Measurements from ENCODE around the gene GEMIN5. TPM values are rescaled to one million over a fixed set of nuclear protein-coding genes. Genes with fewer than 3 reads are reported as not detected.
"Not testable (repeated sequence)": the region's sequence is repeated elsewhere in the genome, so short reads cannot be mapped to it uniquely, and the experiment has no call there.

GEMIN5 gene
- total RNA-seq, 1 donor from 2014 or later = 35.3 TPM

GRCh38 chr5:154940772-154941620 is 3.0 kb upstream of the GEMIN5 start, which contains the start of gene MRPL22:
MRPL22 (plus strand) TSS chr5:154941073; CDS start chr5:154941111, 38 bp downstream.
- peaks cover 47% of the 10 kb centered on the region for H3K4me1 Mint-ChIP-seq

DNA sequence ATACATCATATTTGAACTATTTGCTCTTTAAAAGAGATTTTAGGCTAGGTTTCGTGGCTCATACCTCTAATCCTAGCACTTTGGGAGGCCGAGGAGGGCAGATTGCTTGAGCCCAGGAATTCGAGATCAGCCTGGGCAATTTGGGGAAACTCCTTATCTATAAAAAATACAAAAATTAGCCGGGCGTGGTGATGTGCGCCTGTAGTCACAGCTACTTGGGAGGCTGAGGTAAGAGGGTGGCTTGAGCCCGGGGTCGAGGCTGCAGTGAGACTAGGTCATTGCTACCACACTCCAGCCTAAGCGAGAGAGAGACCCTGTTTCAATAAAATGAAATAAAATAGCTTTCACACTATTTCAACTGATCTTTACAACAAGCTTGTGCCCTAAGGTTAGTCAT is 2.4 kb upstream of the GEMIN5 start:
- peaks cover 50% of the 10 kb centered on the region for H3K4me1 Mint-ChIP-seq
- H3K36me3 Mint-ChIP-seq (ENCODE audit: low read depth) = no peaks in the 10 kb centered on the region
- TF ChIP-seq, protein P1, sequence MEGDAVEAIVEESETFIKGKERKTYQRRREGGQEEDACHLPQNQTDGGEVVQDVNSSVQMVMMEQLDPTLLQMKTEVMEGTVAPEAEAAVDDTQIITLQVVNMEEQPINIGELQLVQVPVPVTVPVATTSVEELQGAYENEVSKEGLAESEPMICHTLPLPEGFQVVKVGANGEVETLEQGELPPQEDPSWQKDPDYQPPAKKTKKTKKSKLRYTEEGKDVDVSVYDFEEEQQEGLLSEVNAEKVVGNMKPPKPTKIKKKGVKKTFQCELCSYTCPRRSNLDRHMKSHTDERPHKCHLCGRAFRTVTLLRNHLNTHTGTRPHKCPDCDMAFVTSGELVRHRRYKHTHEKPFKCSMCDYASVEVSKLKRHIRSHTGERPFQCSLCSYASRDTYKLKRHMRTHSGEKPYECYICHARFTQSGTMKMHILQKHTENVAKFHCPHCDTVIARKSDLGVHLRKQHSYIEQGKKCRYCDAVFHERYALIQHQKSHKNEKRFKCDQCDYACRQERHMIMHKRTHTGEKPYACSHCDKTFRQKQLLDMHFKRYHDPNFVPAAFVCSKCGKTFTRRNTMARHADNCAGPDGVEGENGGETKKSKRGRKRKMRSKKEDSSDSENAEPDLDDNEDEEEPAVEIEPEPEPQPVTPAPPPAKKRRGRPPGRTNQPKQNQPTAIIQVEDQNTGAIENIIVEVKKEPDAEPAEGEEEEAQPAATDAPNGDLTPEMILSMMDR (conservative IDR thresholded peaks at IDR 0.05) = no peak
- no peaks in the 10 kb centered on the region for H3K9me3 Mint-ChIP-seq
- H3K27me3 Mint-ChIP-seq (ENCODE audit: low read depth) = no peaks in the 10 kb centered on the region
- no peak overlapping the region for H3K27ac Mint-ChIP-seq (ENCODE audit: unreplicated experiment)
- peak overlapping the region; percentile 98 for H3K4me3 Mint-ChIP-seq
- no peak for DNase-seq (ENCODE audit: low read depth, low spot score)

More at GRCh38 chr5:154940772-154941620, 3.0 kb upstream of the GEMIN5 start, which contains the start of gene MRPL22:
- peak within 1 kb of the TSS; percentile 98 for H3K4me3 Mint-ChIP-seq
- H3K27me3 Mint-ChIP-seq (ENCODE audit: low read depth) = no peaks in the 10 kb centered on the region
- no peaks in the 10 kb centered on the region for H3K9me3 Mint-ChIP-seq
- TF ChIP-seq, protein P1 (conservative IDR thresholded peaks at IDR 0.05) = no peak
- peak; percentile 93 for DNase-seq (ENCODE audit: low read depth, low spot score)
- no peaks in the 10 kb centered on the region for H3K36me3 Mint-ChIP-seq (ENCODE audit: low read depth)
- H3K27ac Mint-ChIP-seq (ENCODE audit: unreplicated experiment) = peak within 1 kb of the TSS; percentile 98

DNA sequence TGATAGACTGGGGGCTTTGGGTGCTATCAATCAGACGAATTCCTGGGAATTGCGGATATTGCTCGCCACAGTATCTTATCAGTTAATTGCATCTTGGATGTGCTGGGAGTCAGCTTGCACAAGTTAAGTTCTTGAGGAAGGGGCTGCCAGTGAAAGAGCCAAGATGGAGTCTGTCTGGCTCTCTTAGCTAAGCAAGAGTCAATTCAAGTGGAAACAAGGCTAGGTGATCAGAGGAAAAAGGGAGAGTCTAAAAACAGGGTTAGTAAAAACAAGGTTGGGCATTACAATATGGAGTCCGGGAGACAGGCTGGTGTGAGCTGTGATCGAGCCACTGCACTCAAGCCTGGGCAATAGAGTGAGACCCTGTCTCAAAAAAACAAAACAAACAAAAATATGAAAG is 1.4 kb upstream of the GEMIN5 start:
- H3K27me3 Mint-ChIP-seq (ENCODE audit: low read depth); H3K36me3 Mint-ChIP-seq (ENCODE audit: low read depth); H3K27ac Mint-ChIP-seq (ENCODE audit: unreplicated experiment); DNase-seq (ENCODE audit: low read depth, low spot score); H3K9me3 Mint-ChIP-seq: not testable (repeated sequence)
- peak overlapping the region; percentile 98 for H3K4me3 Mint-ChIP-seq
- H3K4me1 Mint-ChIP-seq = peaks cover 52% of the 10 kb centered on the region

GRCh38 chr5:154937186-154937717 is 759 bp downstream of the GEMIN5 start:
- no peaks in the 10 kb centered on the region for H3K9me3 Mint-ChIP-seq
- no peak for DNase-seq (ENCODE audit: low read depth, low spot score)
- H3K4me3 Mint-ChIP-seq = peak overlapping the region; percentile 97
- H3K27ac Mint-ChIP-seq (ENCODE audit: unreplicated experiment) = no peak overlapping the region
- peaks cover 43% of the 10 kb centered on the region for H3K4me1 Mint-ChIP-seq
- H3K36me3 Mint-ChIP-seq (ENCODE audit: low read depth) = peaks cover 4% of the 10 kb centered on the region
- no peaks in the 10 kb centered on the region for H3K27me3 Mint-ChIP-seq (ENCODE audit: low read depth)
- TF ChIP-seq, protein P1 (conservative IDR thresholded peaks at IDR 0.05) = no peak

- Mint-ChIP-seq H3K36me3 (ENCODE audit: low read depth) (peaks cover 4% of the 10 kb centered on the region), H3K4me3 (no peak overlapping the region), H3K27me3 (ENCODE audit: low read depth) (no peaks in the 10 kb centered on the region), H3K9me3 (no peaks in the 10 kb centered on the region), H3K4me1 (peaks cover 26% of the 10 kb centered on the region), H3K27ac (ENCODE audit: unreplicated experiment) (no peak overlapping the region)
- TF ChIP-seq, protein P1 (conservative IDR thresholded peaks at IDR 0.05) = no peak
- DNase-seq (ENCODE audit: low read depth, low spot score) = no peak
Measured at GRCh38 chr5:154934881-154935280, 3.1 kb downstream of the GEMIN5 start.

- TF ChIP-seq, protein P1 (conservative IDR thresholded peaks at IDR 0.05) = no peak
- DNase-seq (ENCODE audit: low read depth, low spot score) = no peak
- Mint-ChIP-seq H3K9me3 (no peaks in the 10 kb centered on the region), H3K27me3 (ENCODE audit: low read depth) (no peaks in the 10 kb centered on the region), H3K4me1 (peaks cover 19% of the 10 kb centered on the region), H3K27ac (ENCODE audit: unreplicated experiment) (no peak overlapping the region), H3K4me3 (peak overlapping the region; percentile 14), H3K36me3 (ENCODE audit: low read depth) (peaks cover 4% of the 10 kb centered on the region)
Measured at GRCh38 chr5:154933537-154933936, 4.5 kb downstream of the GEMIN5 start.
